Measurements from ENCODE around the gene UBE2E1.

UBE2E1 gene

GRCh38 chr3:23829242-23829934, 23.6 kb downstream of the UBE2E1 start:
- Histone ChIP-seq H3K9me3 (ENCODE audit: control insufficient read depth, low read length) (no peaks in the 10 kb centered on the region), H3K36me3 (ENCODE audit: control insufficient read depth, insufficient read depth, low read length) (no peaks in the 10 kb centered on the region), H3K27me3 (ENCODE audit: control insufficient read depth, insufficient read depth, low read length) (no peaks in the 10 kb centered on the region), H3K4me1 (ENCODE audit: control insufficient read depth, insufficient read depth, low read length) (peaks cover 26% of the 10 kb centered on the region), H3K4me3 (ENCODE audit: low read length) (no peak overlapping the region), H3K9ac (ENCODE audit: low read length) (no peak overlapping the region)

DNA sequence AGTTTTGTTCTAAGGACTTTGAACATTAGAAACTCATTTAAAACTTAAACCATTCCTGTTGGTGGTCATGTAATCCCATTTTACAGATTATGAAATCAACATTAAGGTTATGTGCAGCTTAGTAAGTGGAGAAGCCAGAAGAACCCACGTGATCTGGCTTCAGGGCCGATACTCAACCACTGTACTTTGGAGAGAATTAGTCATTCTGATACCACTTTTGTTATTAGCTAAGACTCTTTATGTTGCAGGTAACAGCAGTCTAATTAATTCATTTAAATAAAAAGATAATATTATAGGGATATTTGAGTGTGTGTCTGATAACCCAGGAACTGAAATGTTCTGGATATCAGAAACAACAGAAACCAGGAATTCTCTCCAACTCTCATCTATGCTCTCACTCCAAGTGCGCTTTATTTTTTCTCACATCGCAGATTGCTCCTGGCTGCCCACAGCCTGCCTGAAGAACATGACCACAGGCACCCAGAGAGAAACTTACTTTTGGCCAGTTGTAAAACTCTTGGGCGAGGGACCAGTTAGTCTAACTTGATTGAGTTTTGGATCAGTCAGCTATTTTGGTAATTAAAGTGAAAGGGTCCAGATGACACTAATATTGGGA, 25.2 kb downstream of the UBE2E1 start:
- peaks cover 16% of the 10 kb centered on the region for H3K4me1 ChIP-seq (ENCODE audit: control insufficient read depth, insufficient read depth, low read length)

DNA sequence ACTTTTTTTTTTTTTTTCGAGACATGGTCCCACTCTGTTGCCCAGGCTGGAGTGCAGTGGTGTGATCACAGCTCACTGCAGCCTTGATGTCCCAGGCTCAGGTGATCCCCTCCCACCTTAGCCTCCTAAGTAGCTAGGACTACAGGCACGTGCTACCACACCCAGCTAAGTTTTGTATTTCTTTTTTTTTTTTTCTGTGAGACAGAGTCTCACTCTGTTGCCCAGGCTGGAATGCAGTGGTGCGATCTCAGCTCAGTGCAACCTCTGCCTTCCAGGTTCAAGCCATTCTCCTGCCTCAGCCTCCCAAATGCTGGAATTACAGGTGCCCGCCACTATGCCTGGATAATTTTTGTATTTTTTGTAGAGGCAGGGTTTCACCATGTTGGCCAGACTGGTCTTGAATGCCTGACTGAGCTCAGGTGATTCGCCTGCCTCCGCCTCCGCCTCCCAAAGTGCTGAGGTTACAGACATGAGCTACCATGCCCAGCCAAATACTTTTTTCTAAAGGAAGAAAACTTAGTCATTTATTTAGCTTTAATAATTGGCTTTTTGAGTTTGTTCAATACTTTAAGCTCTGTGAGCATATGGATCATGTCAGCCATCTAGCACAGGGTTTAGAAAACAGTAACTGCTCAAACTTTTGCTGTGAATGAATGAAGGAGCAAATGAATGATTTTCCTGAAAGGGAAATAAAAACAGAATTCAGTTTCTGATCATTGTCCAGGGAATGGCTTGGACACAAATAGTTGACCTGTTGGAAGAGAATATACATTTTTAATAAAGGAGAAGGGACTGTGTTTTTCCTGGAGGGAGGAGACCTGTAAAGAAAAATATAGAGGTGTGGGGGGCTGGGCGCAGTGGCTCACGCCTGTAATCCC, 26.0 kb downstream of the UBE2E1 start:
- H3K9ac ChIP-seq (ENCODE audit: low read length) = no peak overlapping the region
- H3K27me3 ChIP-seq (ENCODE audit: control insufficient read depth, insufficient read depth, low read length) = no peaks in the 10 kb centered on the region
- H3K4me3 ChIP-seq (ENCODE audit: low read length) = no peak overlapping the region
- H3K36me3 ChIP-seq (ENCODE audit: control insufficient read depth, insufficient read depth, low read length) = no peaks in the 10 kb centered on the region
- H3K4me1 ChIP-seq (ENCODE audit: control insufficient read depth, insufficient read depth, low read length) = peaks cover 11% of the 10 kb centered on the region
- no peaks in the 10 kb centered on the region for H3K9me3 ChIP-seq (ENCODE audit: control insufficient read depth, low read length)

More for the DNA sequence above, 25.2 kb downstream of the UBE2E1 start:
- Histone ChIP-seq H3K9ac (ENCODE audit: low read length) (no peak overlapping the region), H3K36me3 (ENCODE audit: control insufficient read depth, insufficient read depth, low read length) (no peaks in the 10 kb centered on the region), H3K4me3 (ENCODE audit: low read length) (no peak overlapping the region), H3K9me3 (ENCODE audit: control insufficient read depth, low read length) (no peaks in the 10 kb centered on the region), H3K27me3 (ENCODE audit: control insufficient read depth, insufficient read depth, low read length) (no peaks in the 10 kb centered on the region)

- Histone ChIP-seq H3K4me1 (ENCODE audit: control insufficient read depth, insufficient read depth, low read length) (peaks cover 11% of the 10 kb centered on the region), H3K9ac (ENCODE audit: low read length) (no peak overlapping the region), H3K9me3 (ENCODE audit: control insufficient read depth, low read length) (no peaks in the 10 kb centered on the region), H3K36me3 (ENCODE audit: control insufficient read depth, insufficient read depth, low read length) (no peaks in the 10 kb centered on the region), H3K4me3 (ENCODE audit: low read length) (no peak overlapping the region), H3K27me3 (ENCODE audit: control insufficient read depth, insufficient read depth, low read length) (no peaks in the 10 kb centered on the region)
Observed at GRCh38 chr3:23832523-23832922, 26.8 kb downstream of the UBE2E1 start.

GRCh38 chr3:23834082-23834870, 28.5 kb downstream of the UBE2E1 start:
- Histone ChIP-seq H3K27me3 (ENCODE audit: control insufficient read depth, insufficient read depth, low read length) (no peaks in the 10 kb centered on the region), H3K9ac (ENCODE audit: low read length) (no peak overlapping the region), H3K4me3 (ENCODE audit: low read length) (no peak overlapping the region), H3K36me3 (ENCODE audit: control insufficient read depth, insufficient read depth, low read length) (no peaks in the 10 kb centered on the region), H3K9me3 (ENCODE audit: control insufficient read depth, low read length) (no peaks in the 10 kb centered on the region), H3K4me1 (ENCODE audit: control insufficient read depth, insufficient read depth, low read length) (peaks cover 11% of the 10 kb centered on the region)

GRCh38 chr3:23835087-23835486, 29.3 kb downstream of the UBE2E1 start:
- Histone ChIP-seq H3K36me3 (ENCODE audit: control insufficient read depth, insufficient read depth, low read length) (no peaks in the 10 kb centered on the region), H3K4me1 (ENCODE audit: control insufficient read depth, insufficient read depth, low read length) (peaks cover 5% of the 10 kb centered on the region), H3K4me3 (ENCODE audit: low read length) (no peak overlapping the region), H3K9me3 (ENCODE audit: control insufficient read depth, low read length) (no peaks in the 10 kb centered on the region), H3K9ac (ENCODE audit: low read length) (no peak overlapping the region), H3K27me3 (ENCODE audit: control insufficient read depth, insufficient read depth, low read length) (no peaks in the 10 kb centered on the region)

DNA sequence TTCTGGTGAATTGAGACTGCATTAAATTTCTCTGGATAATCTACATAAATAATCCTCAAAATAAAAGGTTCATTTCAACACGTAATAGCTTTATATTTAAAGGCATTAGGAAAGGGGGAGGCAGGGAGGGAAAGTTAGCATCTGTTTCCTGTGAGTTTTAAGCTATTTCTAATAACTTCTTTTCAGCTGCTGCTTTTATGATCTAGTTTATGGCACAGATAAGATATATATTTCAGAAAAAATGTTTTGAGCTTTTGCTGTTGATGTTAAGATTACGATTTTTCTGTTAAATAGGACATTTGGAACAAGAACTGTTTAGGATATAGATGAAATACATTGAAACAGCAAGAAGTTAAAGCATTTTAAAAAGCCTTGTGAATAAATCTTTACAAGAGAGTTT, 30.0 kb downstream of the UBE2E1 start:
- no peaks in the 10 kb centered on the region for H3K9me3 ChIP-seq (ENCODE audit: control insufficient read depth, low read length)
- no peak overlapping the region for H3K9ac ChIP-seq (ENCODE audit: low read length)
- no peaks in the 10 kb centered on the region for H3K36me3 ChIP-seq (ENCODE audit: control insufficient read depth, insufficient read depth, low read length)
- H3K27me3 ChIP-seq (ENCODE audit: control insufficient read depth, insufficient read depth, low read length) = no peaks in the 10 kb centered on the region
- H3K4me3 ChIP-seq (ENCODE audit: low read length) = no peak overlapping the region
- peaks cover 5% of the 10 kb centered on the region for H3K4me1 ChIP-seq (ENCODE audit: control insufficient read depth, insufficient read depth, low read length)

- Histone ChIP-seq H3K9ac (ENCODE audit: low read length) (no peak overlapping the region), H3K4me3 (ENCODE audit: low read length) (no peak overlapping the region), H3K4me1 (ENCODE audit: control insufficient read depth, insufficient read depth, low read length) (peaks cover 5% of the 10 kb centered on the region), H3K36me3 (ENCODE audit: control insufficient read depth, insufficient read depth, low read length) (no peaks in the 10 kb centered on the region), H3K9me3 (ENCODE audit: control insufficient read depth, low read length) (no peaks in the 10 kb centered on the region), H3K27me3 (ENCODE audit: control insufficient read depth, insufficient read depth, low read length) (no peaks in the 10 kb centered on the region)
Observed at GRCh38 chr3:23836536-23837230, 30.9 kb downstream of the UBE2E1 start.

DNA sequence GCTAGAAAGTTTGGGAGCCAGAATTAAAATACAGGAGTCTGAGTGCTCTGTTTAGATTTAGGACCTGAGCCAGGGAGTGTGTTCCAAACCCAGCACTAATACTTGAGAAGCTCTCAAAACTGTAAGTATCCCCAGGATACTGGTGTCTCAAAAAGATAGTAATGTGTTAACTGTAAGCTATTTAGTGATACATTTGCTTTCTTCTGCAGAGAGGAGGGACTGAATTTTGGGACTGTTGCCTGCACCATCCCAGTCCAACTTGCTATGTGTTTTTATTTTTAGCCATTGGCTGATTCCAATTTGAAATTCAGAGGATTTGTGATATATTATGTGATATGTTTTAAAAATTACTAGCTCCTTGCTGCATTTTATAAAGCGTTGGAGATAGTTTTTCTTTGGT, 31.5 kb downstream of the UBE2E1 start:
- Histone ChIP-seq H3K9ac (ENCODE audit: low read length) (no peak overlapping the region), H3K4me1 (ENCODE audit: control insufficient read depth, insufficient read depth, low read length) (peaks cover 5% of the 10 kb centered on the region), H3K27me3 (ENCODE audit: control insufficient read depth, insufficient read depth, low read length) (no peaks in the 10 kb centered on the region), H3K36me3 (ENCODE audit: control insufficient read depth, insufficient read depth, low read length) (no peaks in the 10 kb centered on the region), H3K9me3 (ENCODE audit: control insufficient read depth, low read length) (no peaks in the 10 kb centered on the region), H3K4me3 (ENCODE audit: low read length) (no peak overlapping the region)

- Histone ChIP-seq H3K4me1 (ENCODE audit: control insufficient read depth, insufficient read depth, low read length) (peaks cover 2% of the 10 kb centered on the region), H3K27me3 (ENCODE audit: control insufficient read depth, insufficient read depth, low read length) (no peaks in the 10 kb centered on the region), H3K9me3 (ENCODE audit: control insufficient read depth, low read length) (no peaks in the 10 kb centered on the region)
Observed at GRCh38 chr3:23837691-23838090, 31.9 kb downstream of the UBE2E1 start.

DNA sequence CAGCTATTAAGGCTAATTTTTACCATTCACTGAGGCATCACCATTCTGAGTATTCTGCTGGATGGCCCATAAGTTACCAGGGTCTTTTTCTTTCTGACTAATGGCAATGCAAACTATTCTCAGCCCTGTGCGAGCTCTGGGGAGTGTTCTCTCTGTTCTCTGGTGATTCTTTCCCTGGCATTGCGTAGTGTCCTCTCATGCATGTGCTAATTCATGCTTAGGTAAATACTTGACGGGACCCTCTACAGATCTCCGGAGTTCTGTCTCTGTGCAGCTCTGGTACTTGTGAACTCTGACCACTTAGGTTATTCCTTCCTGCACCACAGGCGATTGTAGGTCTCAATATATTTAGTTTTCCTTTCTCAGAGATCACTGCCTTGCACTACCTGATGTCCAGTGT, 34.8 kb downstream of the UBE2E1 start:
- Histone ChIP-seq H3K4me3 (ENCODE audit: low read length) (no peak overlapping the region), H3K9me3 (ENCODE audit: control insufficient read depth, low read length) (no peaks in the 10 kb centered on the region), H3K9ac (ENCODE audit: low read length) (no peak overlapping the region), H3K27me3 (ENCODE audit: control insufficient read depth, insufficient read depth, low read length) (no peaks in the 10 kb centered on the region), H3K36me3 (ENCODE audit: control insufficient read depth, insufficient read depth, low read length) (no peaks in the 10 kb centered on the region), H3K4me1 (ENCODE audit: control insufficient read depth, insufficient read depth, low read length) (no peaks in the 10 kb centered on the region)

More at GRCh38 chr3:23837691-23838090, 31.9 kb downstream of the UBE2E1 start:
- Histone ChIP-seq H3K4me3 (ENCODE audit: low read length) (no peak overlapping the region), H3K9ac (ENCODE audit: low read length) (no peak overlapping the region), H3K36me3 (ENCODE audit: control insufficient read depth, insufficient read depth, low read length) (no peaks in the 10 kb centered on the region)

Measured in mucosa of stomach (tissue), 1 donor.